HG03521 (cell line): ENCODE data around the gene CHRNA5.

Source experiments
- ATAC-seq: cut with Tn5 transposase; IDR thresholded peaks from one replicate; pipeline ENCODE4 v1.9.1; 2021; ENCODE audit warnings: mild to moderate bottlenecking, moderate library complexity; ENCODE audit not compliant: unreplicated experiment

The CHRNA5 gene

DNA sequence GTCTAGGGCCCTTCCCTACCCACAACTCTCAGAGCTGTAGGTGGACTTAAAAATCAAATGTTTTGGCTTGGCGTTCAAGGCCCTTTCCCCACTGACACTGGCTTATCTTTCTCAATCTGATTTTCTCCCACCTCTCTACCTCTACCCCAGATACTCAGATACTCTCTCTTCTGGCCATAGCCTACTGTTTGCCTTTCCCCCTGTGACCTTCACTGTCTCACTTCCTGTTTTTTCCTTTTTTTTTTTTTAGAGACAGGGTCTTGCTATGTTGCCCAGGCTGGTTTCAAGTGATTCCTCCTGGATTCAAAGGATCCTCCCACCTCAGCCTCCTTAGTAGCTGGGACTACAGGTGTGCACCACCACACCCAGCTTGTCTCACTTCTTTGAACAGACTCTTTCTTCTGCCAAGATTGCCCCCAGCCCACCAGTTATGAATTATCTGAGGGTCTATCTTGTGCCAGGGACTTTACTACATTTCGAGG, 71.1 kb downstream of the CHRNA5 start:
- no peak for ATAC-seq

GRCh38 chr15:78637776-78638435, 72.6 kb downstream of the CHRNA5 start:
- ATAC-seq, result no peak

- no peak for ATAC-seq
These were observed 73.5 kb downstream of the CHRNA5 start for GRCh38 chr15:78638658-78639314.

DNA sequence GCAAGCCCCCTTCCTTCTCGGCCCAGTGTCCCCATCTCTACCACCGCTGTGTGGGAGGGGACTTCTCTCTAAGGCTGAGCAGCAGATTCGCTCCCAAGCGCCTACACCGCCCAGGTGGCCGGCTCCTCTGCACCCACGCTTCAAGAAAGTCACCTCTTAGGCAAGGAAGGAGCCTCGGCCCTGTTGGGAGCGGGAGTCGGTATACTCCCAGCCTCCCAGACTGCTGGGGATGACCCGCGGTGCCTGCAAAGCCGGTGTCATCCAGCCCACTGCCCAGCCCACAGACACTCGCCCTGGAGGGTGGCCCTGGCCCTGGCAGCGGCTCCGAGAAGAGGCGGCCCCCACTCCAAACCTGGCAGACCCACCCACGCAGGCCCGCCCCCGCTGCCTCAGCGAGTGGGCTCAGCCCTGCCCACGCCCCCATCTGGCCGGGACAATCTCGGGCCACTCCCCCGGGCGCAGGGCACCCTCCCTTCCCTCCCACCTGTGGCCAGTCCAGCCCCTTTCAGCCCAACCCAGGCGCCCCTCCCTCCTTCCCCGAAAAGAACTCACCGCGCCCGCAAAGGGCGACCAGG, 75.3 kb downstream of the CHRNA5 start:
- ATAC-seq, result no peak

DNA sequence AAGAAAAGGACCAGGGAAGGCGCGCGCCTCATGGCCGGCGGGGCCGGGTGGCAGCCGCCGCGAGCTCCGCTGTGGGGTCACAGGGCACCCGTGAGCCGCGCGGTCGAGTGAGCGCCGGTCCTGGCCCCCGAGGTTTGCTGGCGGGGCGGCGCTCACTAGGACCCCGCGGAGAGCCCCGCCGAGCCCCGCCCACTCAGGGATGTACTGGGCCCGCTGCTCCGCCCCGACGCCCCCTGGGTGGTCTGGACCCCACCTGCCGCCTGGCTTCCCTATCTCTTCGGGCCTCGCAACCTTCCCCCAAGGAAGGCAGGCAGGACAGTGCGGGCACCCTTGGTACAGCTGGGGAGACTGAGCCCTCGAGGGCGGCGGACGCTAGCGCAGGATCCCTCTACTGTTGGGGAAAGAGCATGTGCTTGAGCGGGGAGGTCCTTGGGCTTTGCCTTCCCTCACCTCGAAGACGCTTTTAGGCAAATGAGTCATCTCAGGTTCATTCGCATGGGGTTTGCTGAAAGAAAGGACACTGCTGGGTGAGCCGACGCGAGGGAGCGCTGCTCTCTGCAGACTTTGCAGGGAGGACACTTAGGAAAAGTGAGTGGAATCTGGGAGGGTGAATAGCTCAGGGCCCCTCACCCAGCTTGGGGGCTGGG, 75.9 kb downstream of the CHRNA5 start, which contains the start of gene CHRNB4:
Gene CHRNB4, minus strand, starts transcription at position 109 of the 647 bp plus-strand sequence. Its CDS starts 77 bp downstream, at position 32.
- no peak for ATAC-seq

DNA sequence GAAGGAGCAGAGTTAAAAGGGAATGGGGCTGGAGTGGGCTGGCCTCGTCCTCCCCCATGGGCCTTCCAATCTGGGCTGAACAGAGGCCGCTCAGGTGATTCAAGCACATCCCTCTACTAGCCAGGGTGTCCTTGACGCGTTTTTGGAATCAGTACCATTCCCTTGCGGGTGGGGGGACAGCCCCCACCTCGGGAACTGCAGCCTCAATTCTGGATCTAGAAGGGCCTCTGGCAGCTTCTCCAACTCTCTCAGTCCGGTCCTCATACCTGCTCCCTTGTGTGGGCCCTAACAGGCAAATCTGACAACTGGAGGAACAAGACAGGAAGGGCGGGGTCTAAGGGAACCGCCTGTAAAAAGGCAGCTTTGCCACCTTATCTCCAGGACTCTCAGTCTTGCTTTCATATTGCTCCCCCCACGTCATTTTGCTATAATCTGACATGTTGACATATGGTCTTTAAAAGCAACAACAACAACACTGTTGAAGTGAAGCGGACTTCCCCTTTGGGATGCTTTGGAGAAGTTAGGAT, 76.5 kb downstream of the CHRNA5 start:
- no peak for ATAC-seq

DNA sequence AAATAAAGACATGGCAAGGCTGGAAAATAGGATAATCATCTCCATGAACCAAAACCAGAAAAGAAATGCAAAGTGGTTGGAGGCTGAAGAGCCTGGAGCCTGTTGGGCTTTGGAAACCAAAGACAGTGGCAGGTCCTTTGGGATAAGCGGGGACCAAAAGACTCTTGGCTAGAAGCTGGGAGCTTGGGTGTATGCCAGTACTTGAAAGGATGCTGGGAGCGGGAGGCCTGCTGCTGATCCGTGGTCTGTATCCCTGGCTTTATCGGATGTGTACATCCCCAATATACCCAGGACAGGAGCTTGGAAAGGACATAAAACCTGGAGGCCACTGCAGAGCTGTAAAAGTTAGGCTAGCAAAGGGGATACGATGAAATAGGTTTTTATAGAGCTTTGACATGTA, 77.0 kb downstream of the CHRNA5 start:
- no peak for ATAC-seq
